UCSD-AML1 (cell line): ENCODE data around the gene SYT7.
"Not testable (repeated sequence)": the region's sequence is repeated elsewhere in the genome, so short reads cannot be mapped to it uniquely, and the experiment has no call there.

Source experiments
- DNase-seq: peaks from one replicate; lab custom pipeline; 2025; ENCODE audit not compliant: unreplicated experiment; lab: John Stamatoyannopoulos, UW

The SYT7 gene

GRCh38 chr11:61480994-61481335 is 99.9 kb downstream of the SYT7 start:
- no peak for DNase-seq

DNA sequence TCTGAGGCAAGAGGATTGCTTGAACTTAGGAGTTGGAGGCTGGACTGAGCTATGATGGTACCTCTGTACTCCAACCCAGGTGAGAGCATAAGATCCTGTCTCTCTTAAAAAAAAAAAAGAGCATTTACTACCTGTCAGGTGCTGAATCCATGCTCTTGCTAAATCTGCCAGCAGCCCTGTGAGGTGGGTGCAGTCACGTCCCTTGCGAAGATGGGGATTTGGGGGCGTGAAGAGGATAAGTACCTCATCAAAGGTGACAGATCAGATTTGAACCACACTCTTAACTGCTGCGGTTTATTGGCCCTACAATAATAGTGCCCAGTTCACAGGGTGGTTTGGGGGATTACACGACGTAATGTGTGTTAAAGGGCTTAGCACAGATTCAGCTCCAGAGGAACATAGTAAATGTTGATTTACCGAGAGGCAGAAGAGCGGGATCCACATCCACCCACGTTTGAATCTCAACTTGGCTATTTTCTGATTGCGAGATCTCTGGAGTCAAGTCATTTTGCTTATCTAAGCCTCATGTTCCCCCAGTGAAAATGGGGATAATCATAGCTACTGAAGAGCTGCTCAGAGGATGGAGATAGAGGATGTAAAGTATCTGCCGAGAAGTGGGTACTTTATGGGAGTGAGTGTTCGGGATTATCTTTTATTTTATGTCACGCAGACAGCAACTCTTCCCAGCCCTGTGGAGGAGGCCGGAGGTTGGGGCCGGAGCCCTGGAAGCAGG is 100.4 kb downstream of the SYT7 start:
- DNase-seq = no peak

DNA sequence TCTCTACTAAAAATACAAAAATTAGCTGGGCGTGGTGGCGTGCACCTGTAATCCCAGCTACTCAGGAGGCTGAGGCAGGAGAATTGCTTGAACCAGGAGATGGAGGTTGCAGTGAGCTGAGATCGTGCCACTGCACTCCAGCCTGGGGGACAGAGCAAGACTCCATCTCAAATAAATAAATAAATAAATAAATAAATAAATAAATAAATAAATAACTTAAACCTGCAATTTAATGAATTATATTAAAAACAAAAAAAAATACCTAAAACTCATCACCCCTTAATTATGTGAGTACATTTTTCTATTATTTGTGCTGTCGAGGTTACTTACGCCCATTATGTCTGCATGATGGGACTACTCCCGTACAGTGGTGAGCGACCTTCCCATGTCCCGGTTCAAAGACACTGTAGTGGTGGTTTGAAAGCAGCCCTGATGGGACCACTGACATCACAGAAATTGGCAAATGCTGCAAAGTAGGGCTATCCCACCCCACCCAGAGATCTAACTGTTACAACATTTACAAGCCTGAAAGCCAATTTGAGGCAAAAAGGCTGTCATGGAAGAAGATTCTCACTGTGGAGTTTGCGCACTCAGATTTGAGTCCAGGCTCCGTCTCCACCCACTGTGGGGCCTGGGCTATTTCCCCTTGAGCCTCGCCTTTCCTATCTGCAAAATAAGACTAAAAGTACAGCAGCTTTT is 101.4 kb downstream of the SYT7 start:
- not testable (repeated sequence) for DNase-seq

- DNase-seq = peak; percentile 36
These were observed 103.1 kb downstream of the SYT7 start for GRCh38 chr11:61477727-61478148.

- no peak for DNase-seq
These were observed 103.8 kb downstream of the SYT7 start for GRCh38 chr11:61477126-61477525.

- DNase-seq = no peak
These were observed 104.5 kb downstream of the SYT7 start for GRCh38 chr11:61476371-61476770.

GRCh38 chr11:61475433-61475832 is 105.4 kb downstream of the SYT7 start:
- no peak for DNase-seq

DNA sequence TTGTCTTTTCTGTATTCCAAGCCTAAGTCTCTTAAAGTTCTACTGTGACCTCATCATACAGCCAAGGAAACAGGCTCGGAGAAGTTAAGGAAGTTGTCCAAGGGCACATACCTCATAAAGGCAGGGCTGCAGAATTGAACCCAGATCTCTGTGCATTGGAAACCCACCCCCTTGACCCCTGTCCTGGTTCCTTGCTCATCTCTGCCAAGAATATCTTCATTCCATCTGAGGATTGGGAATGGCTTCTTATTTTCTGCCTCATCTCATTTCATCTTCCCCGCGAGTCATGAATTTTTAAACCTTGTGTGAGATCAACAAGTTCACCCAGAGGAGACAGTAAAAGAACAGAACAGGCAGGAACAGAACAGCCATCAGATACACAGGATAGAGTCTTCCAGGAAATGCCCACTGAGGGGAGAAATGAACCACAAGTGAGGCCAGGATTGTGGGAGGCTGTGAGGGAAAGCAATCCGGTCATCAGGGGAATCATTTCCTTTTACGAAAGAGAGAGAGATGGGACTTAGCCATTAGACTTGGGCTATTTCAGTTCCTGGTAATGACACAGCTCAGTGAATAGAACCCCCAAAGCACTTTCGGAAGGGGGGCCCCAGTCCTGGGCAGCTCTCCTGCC is 106.7 kb downstream of the SYT7 start:
- DNase-seq = no peak

DNA sequence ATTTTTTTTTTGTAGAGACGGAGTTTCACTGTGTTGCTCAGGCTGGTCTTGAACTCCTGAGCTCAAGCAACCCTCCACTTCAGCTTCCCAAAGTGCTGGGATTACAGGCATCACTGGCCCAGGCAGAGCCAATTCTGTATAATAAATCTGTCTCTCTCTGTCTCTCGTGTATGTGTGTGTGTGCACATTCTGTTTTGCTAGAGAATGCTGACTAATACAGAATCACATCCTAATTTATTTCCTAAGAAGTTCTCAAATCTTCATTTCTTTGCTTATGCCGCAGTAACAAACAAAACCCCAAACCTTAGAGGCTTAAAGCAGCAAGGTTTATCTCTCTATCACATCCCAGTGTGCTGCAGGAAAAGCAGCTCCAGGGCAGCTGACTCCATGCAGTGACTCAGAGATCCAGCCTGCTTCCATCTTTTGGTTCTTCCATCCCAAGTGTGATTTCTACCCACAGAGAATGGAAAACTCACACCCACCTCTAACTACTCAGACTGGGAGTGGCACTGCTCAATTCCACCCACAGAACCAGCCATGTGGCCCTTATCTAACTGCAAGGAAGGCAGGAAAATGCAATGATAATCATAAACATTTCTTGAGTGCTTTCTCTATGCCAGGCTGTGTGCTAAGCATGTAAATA is 107.4 kb downstream of the SYT7 start:
- DNase-seq = no peak

DNA sequence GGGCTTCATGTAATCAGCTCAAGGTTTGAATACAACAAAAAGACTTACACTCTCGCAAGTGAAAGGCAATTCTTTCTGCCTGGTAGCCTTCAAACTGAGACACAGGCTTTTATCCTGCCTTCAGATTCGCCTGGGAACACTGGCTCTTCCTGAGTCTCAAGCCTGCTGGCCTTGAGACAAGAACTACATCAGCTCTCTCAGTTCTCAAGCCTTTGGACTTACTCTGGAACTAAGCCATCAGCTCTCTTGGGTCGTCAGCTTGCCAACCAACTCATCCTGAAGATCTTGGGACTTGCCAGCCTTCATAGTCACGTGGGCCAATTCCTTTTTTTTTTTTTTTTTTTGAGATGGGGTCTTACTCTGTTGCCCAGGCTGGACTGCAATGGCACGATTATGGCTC is 108.0 kb downstream of the SYT7 start:
- DNase-seq = no peak

DNA sequence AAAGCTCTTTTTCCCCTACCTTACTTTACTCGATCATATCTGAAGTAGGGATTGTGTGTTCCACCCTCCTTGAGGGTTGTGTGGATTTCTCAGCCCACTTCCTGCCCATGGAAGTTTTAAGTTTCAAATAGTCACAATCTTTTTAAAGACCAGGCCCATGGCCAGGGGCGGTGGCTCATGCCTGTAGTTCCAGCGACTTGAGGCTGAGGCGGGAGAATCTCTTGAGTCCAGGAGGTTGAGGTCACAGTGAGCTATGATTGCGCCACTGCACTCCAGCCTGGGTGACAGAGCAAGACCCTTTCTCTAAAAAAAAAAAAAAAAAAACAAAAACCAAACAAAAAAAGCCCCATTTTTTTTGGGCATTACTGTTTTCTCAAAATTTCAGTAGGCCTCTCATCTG is 108.6 kb downstream of the SYT7 start:
- no peak for DNase-seq

DNA sequence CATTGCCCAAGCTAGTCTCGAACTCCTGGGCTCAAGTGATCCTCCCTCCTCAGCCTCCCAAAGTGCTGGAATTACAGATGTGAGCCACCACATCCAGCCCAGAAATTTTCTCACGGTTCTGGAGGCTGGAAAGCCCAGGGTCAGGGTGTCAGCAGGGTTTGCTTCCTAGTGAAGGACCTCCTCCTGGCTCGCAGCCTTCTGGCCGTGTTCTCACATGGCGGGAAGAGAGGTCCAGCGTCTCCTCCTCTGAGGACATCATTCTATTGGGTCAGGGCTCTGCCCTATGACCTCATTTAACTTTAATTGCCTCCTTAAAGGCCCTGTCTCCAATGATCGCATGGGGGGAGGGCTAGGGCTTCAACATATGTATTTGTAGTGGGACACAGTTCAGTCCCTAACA is 112.9 kb downstream of the SYT7 start:
- no peak for DNase-seq

GRCh38 chr11:61467602-61468001 is 113.3 kb downstream of the SYT7 start:
- not testable (repeated sequence) for DNase-seq
